Measurements from ENCODE around the gene TRAPPC3.

- no peak for TF ChIP-seq CTCF (tag by site-specific recombination; IDR thresholded peaks at IDR 0.05)
- TF ChIP-seq, protein P1, sequence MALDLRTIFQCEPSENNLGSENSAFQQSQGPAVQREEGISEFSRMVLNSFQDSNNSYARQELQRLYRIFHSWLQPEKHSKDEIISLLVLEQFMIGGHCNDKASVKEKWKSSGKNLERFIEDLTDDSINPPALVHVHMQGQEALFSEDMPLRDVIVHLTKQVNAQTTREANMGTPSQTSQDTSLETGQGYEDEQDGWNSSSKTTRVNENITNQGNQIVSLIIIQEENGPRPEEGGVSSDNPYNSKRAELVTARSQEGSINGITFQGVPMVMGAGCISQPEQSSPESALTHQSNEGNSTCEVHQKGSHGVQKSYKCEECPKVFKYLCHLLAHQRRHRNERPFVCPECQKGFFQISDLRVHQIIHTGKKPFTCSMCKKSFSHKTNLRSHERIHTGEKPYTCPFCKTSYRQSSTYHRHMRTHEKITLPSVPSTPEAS (tag by site-specific recombination; IDR thresholded peaks at IDR 0.05), result no peak
- no peak for TF ChIP-seq ZNF37A (tag by site-specific recombination; IDR thresholded peaks at IDR 0.05)
- TF ChIP-seq ZNF555 (tag by site-specific recombination; conservative IDR thresholded peaks at IDR 0.05), result no peak
- no peak for TF ChIP-seq ZNF274 (IDR thresholded peaks at IDR 0.05; ENCODE audit: low read length)
- no peak for TF ChIP-seq ZNF274 (tag by site-specific recombination; IDR thresholded peaks at IDR 0.05; ENCODE audit: borderline replicate concordance)
- no peak for TF ChIP-seq KLF8 (tag by site-specific recombination; IDR thresholded peaks at IDR 0.05)
- no peak for TF ChIP-seq ZNF548 (tag by site-specific recombination; IDR thresholded peaks at IDR 0.05)
- no peak for TF ChIP-seq ZNF629 (tag by site-specific recombination; IDR thresholded peaks at IDR 0.05)
- no peak for TF ChIP-seq ZNF580 (tag by site-specific recombination; IDR thresholded peaks at IDR 0.05)
- no peak for TF ChIP-seq SETDB1 (IDR thresholded peaks at IDR 0.05; ENCODE audit: insufficient read length, low read length)
- no peak for TF ChIP-seq ZNF138 (tag by site-specific recombination; IDR thresholded peaks at IDR 0.05; ENCODE audit: borderline replicate concordance)
- TF ChIP-seq ZNF114 (tag by site-specific recombination; IDR thresholded peaks at IDR 0.05), result no peak
Observed at GRCh38 chr1:36172017-36172747, 22.9 kb upstream of the TRAPPC3 start.
